Spinal cord (tissue), 10 donors: ENCODE results near the gene PRKCA. TPM values are rescaled to one million over a fixed set of nuclear protein-coding genes. Genes with fewer than 3 reads are reported as not detected.
"Not testable (repeated sequence)": the region's sequence is repeated elsewhere in the genome, so short reads cannot be mapped to it uniquely, and the experiment has no call there.

ENCODE experiments used
- DNase-seq, 6 donors: peaks; one replicate each; pipeline versions ENCODE4 v3.0.0 to v3.0.0-alpha.2; 2013 to 2015; ENCODE audit warnings: low spot score in 6 of 6, low read depth in 4 of 6
- H3K27ac ChIP-seq: one replicate; pipeline ENCODE4 v1.5.1; 2013; ENCODE audit warnings: low read depth, low read length, control low read depth
- H3K27me3 ChIP-seq: one replicate; pipeline ENCODE4 v1.6.1; 2013; ENCODE audit warnings: low read length; ENCODE audit not compliant: control insufficient read depth, insufficient read depth
- H3K36me3 ChIP-seq: one replicate; pipeline ENCODE4 v1.6.1; 2013; ENCODE audit warnings: low read length; ENCODE audit not compliant: control insufficient read depth, insufficient read depth
- H3K4me1 ChIP-seq: one replicate; pipeline ENCODE4 v1.6.1; 2013; ENCODE audit warnings: low read length; ENCODE audit not compliant: control insufficient read depth, insufficient read depth
- H3K4me3 ChIP-seq: one replicate; pipeline ENCODE4 v1.5.1; 2013; ENCODE audit warnings: low read depth, low read length, control low read depth
- H3K9me3 ChIP-seq: one replicate; pipeline ENCODE4 v1.6.1; 2013; ENCODE audit warnings: low read length; ENCODE audit not compliant: control insufficient read depth, insufficient read depth
- WGBS: methylation state at CpG from one replicate; pipeline ENCODE4 v1.1.5; 2013; ENCODE audit warnings: missing lambda C conversion rate; ENCODE audit not compliant: insufficient coverage; 5-methylcytosine and 5-hydroxymethylcytosine counted together
- polyA plus RNA-seq, 2 donors: library from polyadenylated mRNA; unstranded; fragments of 120-200 nt; gene quantifications; one replicate each; pipeline ENCODE4 v1.2.1, GENCODE V29; 2013; ENCODE audit not compliant: insufficient read length in 2 of 2
- total RNA-seq, 2 donors: library from RNA; depleted of rRNA in 1 of 2; stranded (reverse); fragments of 120-200 nt in 1 of 2; fragments of >200 nt in 1 of 2; gene quantifications; one replicate each; pipeline versions ENCODE4 v1.2.3 to v1.2.4, GENCODE V29; 2013 to 2014
- donor health status: healthy.

Gene PRKCA
- total and polyA plus RNA-seq, 4 donors, result 42.4 to 51.3 (median 48.2) TPM

DNA sequence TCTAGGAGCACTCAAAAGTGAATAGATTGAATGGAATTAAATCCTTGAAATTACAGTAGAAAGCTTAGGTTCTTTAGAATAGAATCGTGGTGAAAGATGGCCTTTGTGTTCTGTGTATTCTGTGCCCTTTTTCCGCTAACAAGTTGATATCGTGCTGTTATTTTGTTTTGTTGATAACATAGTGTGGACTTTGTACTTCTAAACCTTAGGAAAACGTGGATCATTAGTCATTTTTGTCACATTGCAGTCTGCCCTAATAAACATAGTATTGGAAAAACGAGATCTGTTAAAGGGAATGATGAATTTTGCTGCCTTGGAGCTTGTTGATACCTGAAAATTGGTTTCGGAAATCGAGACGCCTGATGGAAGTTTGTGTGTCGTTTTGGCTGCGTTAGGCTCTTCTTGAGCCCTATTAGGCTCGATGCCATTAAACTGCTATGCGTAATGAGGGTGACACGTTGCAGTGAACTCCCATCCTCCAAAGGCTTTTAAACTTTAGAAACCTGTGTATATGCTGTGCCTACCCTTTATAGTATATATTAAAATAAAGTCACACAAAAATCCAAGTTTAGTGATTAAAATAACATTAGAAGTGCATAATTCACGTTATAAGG, 145.7 kb downstream of the PRKCA start:
- WGBS, result 77% methylated on average over 4 of the region's 14 CpGs
- H3K9me3 ChIP-seq, result no peaks in the 10 kb centered on the region
- H3K27ac ChIP-seq, result no peak overlapping the region
- H3K27me3 ChIP-seq, result no peaks in the 10 kb centered on the region
- H3K4me3 ChIP-seq, result no peak overlapping the region
- DNase-seq, result peak in 1 of 6 donors; percentile 68
- H3K4me1 ChIP-seq, result peaks cover 17% of the 10 kb centered on the region
- no peaks in the 10 kb centered on the region for H3K36me3 ChIP-seq

GRCh38 chr17:66449418-66449977, 147.1 kb downstream of the PRKCA start:
- H3K27ac ChIP-seq, result no peak overlapping the region
- H3K9me3 ChIP-seq, result no peaks in the 10 kb centered on the region
- no peak for DNase-seq
- no peaks in the 10 kb centered on the region for H3K27me3 ChIP-seq
- H3K4me1 ChIP-seq, result peaks cover 6% of the 10 kb centered on the region
- WGBS, result 69% methylated on average over 6 of the region's 8 CpGs
- H3K4me3 ChIP-seq, result no peak overlapping the region
- H3K36me3 ChIP-seq, result no peaks in the 10 kb centered on the region

GRCh38 chr17:66450008-66450851, 147.8 kb downstream of the PRKCA start:
- no peak for DNase-seq
- no peaks in the 10 kb centered on the region for H3K36me3 ChIP-seq
- H3K4me3 ChIP-seq, result no peak overlapping the region
- peaks cover 10% of the 10 kb centered on the region for H3K4me1 ChIP-seq
- H3K9me3 ChIP-seq, result no peaks in the 10 kb centered on the region
- H3K27me3 ChIP-seq, result no peaks in the 10 kb centered on the region
- H3K27ac ChIP-seq, result no peak overlapping the region
- 81% methylated on average over 9 of the region's 12 CpGs for WGBS

DNA sequence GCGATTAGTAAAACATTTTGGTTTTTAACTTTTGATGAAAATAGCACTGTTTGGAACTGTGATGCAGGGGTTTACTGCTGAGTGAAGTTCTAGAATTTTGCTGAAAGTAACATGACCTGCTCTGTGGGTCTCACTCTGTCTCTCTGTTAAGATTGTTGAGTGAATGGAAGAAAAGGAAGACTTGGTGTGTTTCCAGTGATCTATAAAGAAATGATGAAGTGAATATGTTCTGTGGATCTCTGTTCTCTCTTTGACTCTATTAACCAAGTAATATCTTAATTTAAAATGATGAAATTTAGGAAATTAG, 148.4 kb downstream of the PRKCA start:
- DNase-seq, result no peak
- WGBS, result 88% methylated on average over 1 of the region's 1 CpG
- Histone ChIP-seq H3K9me3 (no peaks in the 10 kb centered on the region), H3K4me1 (peaks cover 10% of the 10 kb centered on the region), H3K4me3 (no peak overlapping the region), H3K27me3 (no peaks in the 10 kb centered on the region), H3K27ac (no peak overlapping the region), H3K36me3 (no peaks in the 10 kb centered on the region)

DNA sequence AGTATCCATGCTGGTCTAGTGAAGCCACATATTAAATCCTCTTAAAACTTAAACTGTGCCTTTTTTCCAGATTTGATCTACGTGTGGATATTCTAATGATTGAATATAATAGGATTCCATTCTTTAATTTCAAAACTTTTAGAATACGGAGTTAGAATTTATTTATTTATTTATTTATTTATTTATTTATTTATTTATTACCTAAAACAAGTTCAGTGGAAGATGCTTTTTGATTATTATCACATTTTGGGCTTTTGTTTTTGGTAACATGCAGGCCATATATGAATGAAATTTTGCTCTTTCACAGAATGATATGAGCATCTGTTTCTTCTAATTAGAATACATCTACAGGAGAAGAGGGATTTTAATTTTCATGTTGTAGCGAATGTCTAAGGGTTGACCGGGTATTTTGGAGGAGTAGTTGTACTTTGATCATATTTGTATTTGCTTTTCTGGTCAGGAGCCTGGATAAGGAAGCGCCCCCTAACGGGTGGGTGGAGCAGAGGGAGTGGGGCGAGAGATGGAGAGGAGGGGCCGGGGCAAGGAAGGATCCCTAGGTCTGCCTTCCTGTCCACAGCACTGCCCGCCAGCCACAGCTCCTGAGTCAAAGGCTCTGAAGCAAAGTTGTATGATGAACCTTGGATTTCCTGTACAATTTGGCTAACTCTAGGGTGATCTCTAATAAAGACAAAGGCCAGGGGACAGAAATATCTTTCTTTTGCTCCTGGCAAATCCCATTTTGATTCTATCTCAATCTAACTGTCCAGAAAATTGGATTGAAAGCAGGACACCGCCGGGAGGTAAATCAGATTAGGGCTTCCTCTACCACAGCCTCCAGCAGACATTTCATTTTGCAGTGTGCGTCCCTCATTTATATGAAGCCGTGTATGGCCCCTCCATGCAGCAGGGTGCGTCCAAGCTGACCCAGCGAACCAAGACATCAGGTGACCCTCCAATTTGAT, 149.1 kb downstream of the PRKCA start:
- no peaks in the 10 kb centered on the region for H3K9me3 ChIP-seq
- peaks cover 10% of the 10 kb centered on the region for H3K4me1 ChIP-seq
- H3K36me3 ChIP-seq, result no peaks in the 10 kb centered on the region
- H3K27ac ChIP-seq, result no peak overlapping the region
- 79% methylated on average over 11 of the region's 15 CpGs for WGBS
- DNase-seq, result no peak
- no peaks in the 10 kb centered on the region for H3K27me3 ChIP-seq
- no peak overlapping the region for H3K4me3 ChIP-seq

DNA sequence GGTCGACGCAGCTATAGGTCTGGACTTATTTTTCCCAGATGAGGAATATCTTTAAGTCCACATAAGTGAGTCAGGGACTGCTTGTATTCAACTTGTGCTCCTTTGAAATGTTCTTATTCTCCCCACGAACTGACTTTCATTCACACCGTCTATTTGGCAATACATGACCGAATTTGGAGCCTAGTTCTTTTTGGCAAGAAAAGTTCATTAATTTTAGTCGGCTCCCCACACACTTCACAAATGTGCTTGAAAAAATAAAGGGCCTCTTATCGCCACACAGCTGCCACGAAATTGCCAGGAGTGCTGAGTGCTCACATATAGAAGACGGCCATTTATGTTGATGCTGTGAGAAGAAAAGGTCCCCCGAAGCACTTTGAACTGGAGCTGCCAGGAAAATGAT, 152.6 kb downstream of the PRKCA start:
- Histone ChIP-seq H3K27me3 (no peaks in the 10 kb centered on the region), H3K9me3 (no peaks in the 10 kb centered on the region), H3K36me3 (no peaks in the 10 kb centered on the region), H3K4me1 (peaks cover 10% of the 10 kb centered on the region), H3K4me3 (no peak overlapping the region), H3K27ac (no peak overlapping the region)
- WGBS, result 10% methylated on average over 4 of the region's 10 CpGs
- DNase-seq, result peak in 4 of 6 donors; percentile 35 to 91 (median 72)

GRCh38 chr17:66457499-66457898, 155.1 kb downstream of the PRKCA start:
- H3K4me3 ChIP-seq, DNase-seq, H3K36me3 ChIP-seq, H3K27me3 ChIP-seq, H3K27ac ChIP-seq, H3K9me3 ChIP-seq: not testable (repeated sequence)
- 93% methylated on average over 2 of the region's 3 CpGs for WGBS
- H3K4me1 ChIP-seq, result peaks cover 13% of the 10 kb centered on the region

DNA sequence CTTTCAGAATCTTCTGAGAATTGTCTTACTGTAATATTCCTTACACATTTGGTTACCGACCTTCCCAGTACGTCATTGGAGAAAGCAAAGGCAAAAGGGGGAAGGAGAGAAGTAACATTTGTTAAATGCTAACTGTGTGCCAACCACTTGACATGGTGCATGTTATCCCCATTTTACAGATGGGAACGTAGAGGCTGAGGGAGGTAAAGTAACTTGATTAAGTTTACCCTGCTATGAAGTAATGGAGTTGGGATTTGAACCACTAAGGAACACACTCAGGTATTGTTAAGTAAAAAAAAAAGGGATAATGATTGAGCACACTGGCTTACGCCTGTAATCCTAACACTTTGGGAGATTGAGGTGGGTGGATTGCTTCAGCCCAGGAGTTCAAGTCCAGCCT, 156.4 kb downstream of the PRKCA start:
- no peak overlapping the region for H3K4me3 ChIP-seq
- no peaks in the 10 kb centered on the region for H3K36me3 ChIP-seq
- no peak for DNase-seq
- H3K4me1 ChIP-seq, result peaks cover 13% of the 10 kb centered on the region
- H3K27ac ChIP-seq, result no peak overlapping the region
- H3K27me3 ChIP-seq, result no peaks in the 10 kb centered on the region
- no peaks in the 10 kb centered on the region for H3K9me3 ChIP-seq
- 100% methylated on average over 1 of the region's 4 CpGs for WGBS

GRCh38 chr17:66459811-66460270, 157.4 kb downstream of the PRKCA start:
- Histone ChIP-seq H3K9me3 (no peaks in the 10 kb centered on the region), H3K4me3 (no peak overlapping the region), H3K27ac (no peak overlapping the region), H3K36me3 (no peaks in the 10 kb centered on the region), H3K4me1 (peaks cover 10% of the 10 kb centered on the region), H3K27me3 (no peaks in the 10 kb centered on the region)
- no peak for DNase-seq
- 67% methylated on average over 1 of the region's 7 CpGs for WGBS
